HG03354 (cell line): ENCODE results near the gene FGFR2.

Experiments used
- ATAC-seq: cut with Tn5 transposase; IDR thresholded peaks from one replicate; pipeline ENCODE4 v1.9.1; 2021; ENCODE audit warnings: mild to moderate bottlenecking; ENCODE audit not compliant: unreplicated experiment, poor library complexity, severe bottlenecking

The FGFR2 gene

DNA sequence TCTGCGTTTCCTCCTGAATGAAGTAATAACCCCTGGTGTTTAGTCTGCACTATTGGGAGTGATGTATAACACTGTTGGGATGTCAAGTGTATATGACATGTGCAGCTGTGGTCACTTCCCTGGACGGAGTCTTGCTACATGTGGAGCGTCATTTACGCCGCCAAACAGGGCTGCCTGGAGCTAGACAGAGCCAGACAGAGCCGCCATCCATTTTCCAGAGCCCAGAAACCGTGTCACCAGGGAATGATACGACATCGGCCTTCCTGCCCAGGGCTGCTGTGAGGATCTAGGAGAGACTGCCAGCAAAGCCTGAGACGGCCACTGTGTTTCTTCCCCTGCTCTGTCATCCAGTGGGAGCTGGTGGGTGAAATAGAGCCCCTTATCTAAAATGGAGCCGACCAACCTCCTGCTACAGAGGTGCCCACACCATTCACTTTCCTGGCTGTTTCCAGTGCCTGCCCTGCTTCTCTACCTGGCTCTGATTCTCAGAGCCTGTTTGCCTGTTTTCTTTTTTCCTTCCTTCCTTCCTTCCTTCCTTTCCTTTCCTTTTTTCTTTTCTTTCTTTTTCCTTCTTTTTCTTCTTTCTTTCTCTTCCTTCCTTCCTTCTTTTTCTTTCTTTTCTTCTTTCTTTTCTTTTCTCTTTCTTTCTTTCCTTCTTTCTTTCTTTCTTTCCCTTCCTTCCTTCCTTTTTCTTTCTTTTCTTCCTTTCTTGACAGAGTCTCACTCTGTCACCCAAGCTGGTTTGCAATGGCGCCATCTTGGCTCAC lies 13.3 kb upstream of the FGFR2 start:
- ATAC-seq, result no peak

DNA sequence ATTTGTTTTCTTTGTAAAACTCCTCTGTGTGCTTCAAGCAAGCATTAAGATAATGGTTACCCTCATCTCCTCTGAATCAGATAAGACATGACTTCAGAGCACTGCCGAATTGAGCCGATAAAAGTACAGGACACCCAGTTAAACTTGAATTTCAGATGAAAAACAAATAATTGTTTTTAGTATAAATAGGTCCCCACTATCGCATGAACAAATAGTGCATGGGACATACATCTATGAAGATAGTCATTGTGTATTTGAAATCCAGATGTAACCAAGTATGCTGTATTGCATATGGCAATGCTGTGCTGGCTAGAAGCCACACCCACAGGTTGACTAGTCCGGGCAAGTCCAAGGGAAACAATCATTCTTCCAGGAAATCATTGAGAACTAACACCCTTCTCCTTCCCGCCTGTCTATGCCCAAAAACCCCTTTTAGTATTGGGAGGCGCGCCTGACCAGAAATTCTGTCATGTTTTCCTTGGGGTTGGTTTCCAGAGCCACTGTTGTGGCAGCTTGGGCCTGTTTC lies 12.6 kb upstream of the FGFR2 start:
- no peak for ATAC-seq

- no peak for ATAC-seq
Observed at GRCh38 chr10:121609426-121610380, 11.5 kb upstream of the FGFR2 start.

GRCh38 chr10:121608469-121609190 lies 10.4 kb upstream of the FGFR2 start:
- peak; percentile 85 for ATAC-seq

DNA sequence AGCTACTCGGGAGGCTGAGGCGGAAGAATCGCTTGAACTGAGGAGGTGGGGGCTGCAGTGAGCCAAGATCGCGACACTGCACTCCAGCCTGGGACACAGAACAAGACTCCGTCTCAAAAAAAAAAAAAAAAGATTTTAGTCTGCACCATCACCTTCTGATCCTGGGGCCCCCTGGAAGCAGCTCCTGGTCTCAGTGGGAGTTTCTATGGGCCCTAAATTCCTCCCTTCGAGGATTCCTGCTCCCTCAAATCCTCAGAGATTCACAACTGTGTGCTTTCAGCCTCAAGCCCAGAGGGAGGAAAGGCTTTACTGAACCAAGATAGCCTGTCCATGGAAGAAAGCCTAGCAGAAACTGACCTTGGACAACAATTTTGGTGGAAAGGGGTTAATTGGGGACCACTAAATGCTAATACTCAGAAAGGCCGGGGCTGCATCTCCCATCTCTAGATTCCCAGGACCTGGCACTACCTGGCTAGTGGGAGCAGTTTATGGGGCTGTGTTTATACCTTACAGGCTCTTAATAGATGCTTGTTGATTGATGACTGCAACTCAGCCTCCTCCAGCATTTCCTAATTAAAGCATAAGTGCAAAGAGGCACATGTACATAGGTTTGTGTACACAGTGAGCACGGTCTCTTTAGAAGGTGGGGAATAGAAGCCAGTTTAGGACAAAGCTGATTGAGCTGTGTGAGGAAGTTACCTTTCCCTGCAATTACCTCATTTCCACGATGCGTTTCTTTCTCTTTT lies 9.2 kb upstream of the FGFR2 start:
- ATAC-seq, result no peak

DNA sequence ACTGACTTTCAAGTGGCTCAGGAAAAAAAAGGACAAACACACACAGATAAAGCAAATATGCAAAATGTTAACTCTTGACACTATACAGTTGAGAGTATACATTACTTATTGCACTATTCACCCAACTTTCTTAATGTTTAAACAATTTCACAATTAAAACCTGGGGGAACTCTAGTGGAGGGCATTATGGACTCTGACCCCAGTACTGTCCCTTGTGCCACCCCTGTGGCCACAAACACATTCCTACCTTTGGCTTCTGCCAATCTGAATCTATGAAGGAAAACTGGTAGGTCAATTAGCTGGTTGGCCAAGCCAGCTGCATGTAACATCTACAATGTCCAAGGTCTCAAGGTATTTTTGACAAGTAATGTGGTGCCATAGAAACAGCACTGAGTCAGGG lies 7.5 kb upstream of the FGFR2 start:
- no peak for ATAC-seq

GRCh38 chr10:121601458-121601857 lies 3.2 kb upstream of the FGFR2 start:
- ATAC-seq, result no peak

GRCh38 chr10:121600611-121601010 lies 2.4 kb upstream of the FGFR2 start:
- no peak for ATAC-seq

- no peak for ATAC-seq
Observed at GRCh38 chr10:121599947-121600346, 1.7 kb upstream of the FGFR2 start.

GRCh38 chr10:121597504-121598262 lies 561 bp downstream of the FGFR2 start:
- peak; percentile 13 for ATAC-seq

DNA sequence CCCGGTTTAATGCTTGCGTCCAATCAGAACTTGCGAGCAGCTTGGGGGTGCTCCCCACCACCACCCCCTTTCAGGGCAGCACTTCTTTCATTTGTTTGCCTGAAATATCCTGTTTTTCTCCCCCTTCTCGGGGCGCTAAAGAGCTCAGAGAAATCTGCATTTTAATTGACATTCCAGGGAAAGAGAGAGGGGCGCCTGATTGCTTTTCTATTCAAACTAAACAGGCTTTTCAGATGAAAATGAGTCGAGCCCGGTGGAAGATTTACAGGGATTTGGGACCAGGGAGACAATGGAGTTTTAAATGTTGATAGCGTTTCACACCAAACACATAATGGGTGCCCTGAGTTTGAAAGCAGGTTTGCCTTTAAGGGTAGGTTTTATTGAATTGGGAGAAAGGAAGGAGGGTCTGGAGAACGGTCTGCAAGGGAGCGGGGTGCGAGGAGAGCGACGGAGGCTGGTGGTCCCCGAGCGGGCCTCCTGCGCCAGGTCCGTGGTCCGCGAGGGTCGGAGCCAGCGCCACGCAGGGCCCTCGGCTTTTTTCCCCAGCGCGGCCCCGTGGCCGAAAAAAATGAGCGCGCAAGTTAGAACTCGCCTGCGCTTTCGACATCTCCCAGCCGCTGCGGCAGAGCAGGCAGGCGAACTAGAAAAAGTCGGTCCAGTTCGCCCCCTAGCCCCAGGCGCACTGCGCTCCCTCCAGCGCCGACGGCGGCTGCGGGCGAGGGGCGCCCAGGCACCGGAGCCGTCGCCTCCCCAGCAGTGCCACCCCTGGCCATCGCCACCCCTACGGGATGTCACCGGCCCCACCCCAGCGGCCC lies 1.3 kb downstream of the FGFR2 start:
- no peak for ATAC-seq

GRCh38 chr10:121595806-121596688 lies 2.2 kb downstream of the FGFR2 start:
- ATAC-seq, result no peak

DNA sequence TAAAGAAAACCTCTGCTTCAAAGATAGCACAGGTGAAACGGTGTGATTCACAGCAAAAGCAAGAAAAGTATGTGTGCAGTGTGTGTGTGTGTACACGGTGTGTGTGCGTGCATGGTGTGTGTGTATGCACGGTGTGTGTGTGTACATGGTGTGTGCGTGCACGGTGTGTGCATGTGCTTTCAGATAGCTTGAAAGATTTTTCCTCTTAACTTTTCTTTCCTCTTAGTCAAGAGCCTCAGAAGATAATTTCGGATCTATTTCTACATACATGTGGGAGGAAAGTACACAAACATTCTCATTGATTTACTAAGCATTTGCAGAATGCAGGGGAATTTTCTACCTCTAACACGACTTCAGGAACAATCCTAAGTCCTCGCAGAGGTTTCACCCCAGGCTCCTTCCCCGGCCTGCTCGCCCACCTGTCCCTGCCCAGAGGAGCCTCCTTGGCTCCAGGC lies 2.9 kb downstream of the FGFR2 start:
- ATAC-seq, result no peak

- no peak for ATAC-seq
Observed at GRCh38 chr10:121594623-121595350, 3.5 kb downstream of the FGFR2 start.

DNA sequence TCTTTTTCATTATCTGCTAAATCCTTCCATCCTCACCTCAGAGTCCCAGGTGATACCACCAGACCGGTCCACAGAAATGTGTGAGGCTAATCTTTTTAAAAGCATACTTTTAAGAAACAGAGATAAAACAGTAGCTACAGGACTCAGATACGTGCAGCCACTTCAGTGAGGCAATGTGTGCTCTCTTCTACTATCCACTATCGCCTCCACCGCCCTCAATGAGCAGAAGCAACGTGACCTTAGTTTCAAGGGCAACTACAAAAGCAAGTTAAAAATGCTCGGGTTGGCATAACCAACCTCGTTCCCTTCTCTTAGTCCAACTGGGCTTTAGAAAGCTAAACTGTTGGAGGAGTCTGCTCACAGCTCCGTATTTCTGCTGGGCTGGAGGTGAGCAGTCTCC lies 4.2 kb downstream of the FGFR2 start:
- no peak for ATAC-seq
